Trophoblast cell (in vitro differentiated cells and primary cell): ENCODE data around the gene MCAT.

Experiments used
- DNase-seq, 2 donors: peaks; one replicate each; pipeline ENCODE4 v3.0.0-alpha.2; 2016
- H2AFZ ChIP-seq: 2 replicates; pipeline ENCODE4 v1.6.1; 2013; ENCODE audit warnings: low read length, moderate library complexity, mild to moderate bottlenecking; ENCODE audit not compliant: insufficient read depth, poor library complexity
- H2AK5ac ChIP-seq: 2 replicates; pipeline ENCODE4 v1.6.1; 2013; ENCODE audit warnings: mild to moderate bottlenecking, low read length
- H2BK120ac ChIP-seq: 2 replicates; pipeline ENCODE4 v1.6.1; 2013; ENCODE audit warnings: low read length, mild to moderate bottlenecking, moderate library complexity; ENCODE audit not compliant: insufficient read depth, poor library complexity
- H2BK12ac ChIP-seq: 2 replicates; pipeline ENCODE4 v1.6.1; 2013; ENCODE audit warnings: mild to moderate bottlenecking, low read length, moderate library complexity
- H2BK5ac ChIP-seq: 2 replicates; pipeline ENCODE4 v1.6.1; 2013; ENCODE audit warnings: low read length, low read depth, moderate library complexity, mild to moderate bottlenecking; ENCODE audit not compliant: poor library complexity
- H3K14ac ChIP-seq: 2 replicates; pipeline ENCODE4 v1.6.1; 2013; ENCODE audit warnings: mild to moderate bottlenecking, low read length
- H3K18ac ChIP-seq: 2 replicates; pipeline ENCODE4 v1.6.1; 2013; ENCODE audit warnings: mild to moderate bottlenecking, low read length
- H3K23ac ChIP-seq: 2 replicates; pipeline ENCODE4 v1.6.1; 2013; ENCODE audit warnings: low read length
- H3K27ac ChIP-seq: 2 replicates; pipeline ENCODE4 v1.5.1; 2013; ENCODE audit warnings: low read depth, mild to moderate bottlenecking, inconsistent platforms, low read length, moderate library complexity
- H3K27me3 ChIP-seq: 2 replicates; pipeline ENCODE4 v1.6.1; 2013; ENCODE audit warnings: inconsistent platforms, mild to moderate bottlenecking, low read length, moderate library complexity; ENCODE audit not compliant: insufficient read depth
- H3K36me3 ChIP-seq, 2 experiments: 1 replicate in 1 of 2; 2 replicates in 1 of 2; pipeline ENCODE4 v1.6.1; 2013; ENCODE audit warnings: low read length in 2 of 2, mild to moderate bottlenecking in 2 of 2, moderate library complexity in 1 of 2; ENCODE audit not compliant: insufficient read depth in 2 of 2, control insufficient read depth in 1 of 2
- H3K4ac ChIP-seq: 2 replicates; pipeline ENCODE4 v1.6.1; 2013; ENCODE audit warnings: low read depth, mild to moderate bottlenecking, low read length, moderate library complexity
- H3K4me1 ChIP-seq, 2 experiments: 1 replicate in 1 of 2; 2 replicates in 1 of 2; pipeline ENCODE4 v1.6.1; 2013; ENCODE audit warnings: low read length in 2 of 2, mild to moderate bottlenecking in 2 of 2, moderate library complexity in 1 of 2; ENCODE audit not compliant: insufficient read depth in 2 of 2, control insufficient read depth in 1 of 2
- H3K4me2 ChIP-seq: 2 replicates; pipeline ENCODE4 v1.6.1; 2013; ENCODE audit warnings: inconsistent platforms, mild to moderate bottlenecking, low read length, moderate library complexity
- H3K4me3 ChIP-seq: 2 replicates; pipeline ENCODE4 v1.5.1; 2013; ENCODE audit warnings: mild to moderate bottlenecking, low read depth, low read length, inconsistent platforms
- H3K79me1 ChIP-seq: one replicate; pipeline ENCODE4 v1.6.1; 2013; ENCODE audit warnings: low read length
- H3K79me2 ChIP-seq: 2 replicates; pipeline ENCODE4 v1.6.1; 2013; ENCODE audit warnings: low read length, mild to moderate bottlenecking; ENCODE audit not compliant: control insufficient read depth, insufficient read depth, poor library complexity
- H3K9ac ChIP-seq: 2 replicates; pipeline ENCODE4 v1.6.1; 2013; ENCODE audit warnings: mild to moderate bottlenecking, low read length
- H3K9me3 ChIP-seq: 2 replicates; pipeline ENCODE4 v1.6.1; 2013; ENCODE audit warnings: low read depth, mild to moderate bottlenecking, control low read depth, inconsistent platforms, low read length; ENCODE audit not compliant: insufficient read depth
- H4K12ac ChIP-seq: 2 replicates; pipeline ENCODE4 v1.6.1; 2013; ENCODE audit warnings: low read depth, mild to moderate bottlenecking, low read length, moderate library complexity
- H4K8ac ChIP-seq: 2 replicates; pipeline ENCODE4 v1.6.1; 2013; ENCODE audit warnings: low read depth, mild to moderate bottlenecking, low read length, moderate library complexity
- H4K91ac ChIP-seq: one replicate; pipeline ENCODE4 v1.6.1; 2013; ENCODE audit warnings: low read depth, mild to moderate bottlenecking, low read length, moderate library complexity
- WGBS: extraction: QIAGEN DNeasy Blood & Tissue Kit; methylation state at CpG from one replicate; pipeline ENCODE4 v1.1.7; 2013; ENCODE audit warnings: missing lambda C conversion rate; ENCODE audit not compliant: insufficient read length, insufficient coverage; ENCODE audit errors: extremely low coverage; 5-methylcytosine and 5-hydroxymethylcytosine counted together

MCAT gene

GRCh38 chr22:43152003-43152356, 8.8 kb upstream of the MCAT start:
- Histone ChIP-seq H3K79me1 (no peaks in the 10 kb centered on the region), H2BK5ac (no peak overlapping the region)
- no CpG with 5 or more reads among the region's 18 CpGs for WGBS

GRCh38 chr22:43151251-43152002, 8.2 kb upstream of the MCAT start, which contains the start of gene TSPO:
Gene TSPO, plus strand, starts transcription at chr22:43151559. Its CDS starts 7,680 bp downstream, at chr22:43159239.
- peak within 1 kb of the TSS; percentile 37 for H2BK120ac ChIP-seq
- H3K23ac ChIP-seq, result no peak within 1 kb of the TSS
- no CpG with 5 or more reads among the region's 75 CpGs for WGBS
- H3K4me2 ChIP-seq, result peak within 1 kb of the TSS; percentile 83
- peak within 1 kb of the TSS; percentile 8 for H3K4ac ChIP-seq
- H3K4me1 ChIP-seq, result peaks cover 12 to 17% of the 10 kb centered on the region in 2 experiments
- H3K27ac ChIP-seq, result no peak within 1 kb of the TSS
- H2BK12ac ChIP-seq, result no peak within 1 kb of the TSS
- DNase-seq, result peak in 1 of 2 donors; percentile 52
- H3K9me3 ChIP-seq, result no peaks in the 10 kb centered on the region
- H3K27me3 ChIP-seq, result no peaks in the 10 kb centered on the region
- peak within 1 kb of the TSS; percentile 38 for H4K91ac ChIP-seq
- no peaks in the 10 kb centered on the region for H3K79me2 ChIP-seq
- H2AK5ac ChIP-seq, result peak within 1 kb of the TSS; percentile 20
- peak within 1 kb of the TSS; percentile 66 for H3K4me3 ChIP-seq
- H3K36me3 ChIP-seq, result no peaks in the 10 kb centered on the region
- peak within 1 kb of the TSS; percentile 58 for H2AFZ ChIP-seq
- peak within 1 kb of the TSS; percentile 64 for H4K12ac ChIP-seq
- no peak within 1 kb of the TSS for H2BK5ac ChIP-seq
- no peak within 1 kb of the TSS for H3K9ac ChIP-seq
- H4K8ac ChIP-seq, result peak within 1 kb of the TSS; percentile 77
- H3K14ac ChIP-seq, result peak within 1 kb of the TSS; percentile 51
- H3K18ac ChIP-seq, result peak within 1 kb of the TSS; percentile 43
- H3K79me1 ChIP-seq, result no peaks in the 10 kb centered on the region

More at GRCh38 chr22:43152003-43152356, 8.8 kb upstream of the MCAT start:
- H4K12ac ChIP-seq, result no peak overlapping the region
- H3K23ac ChIP-seq, result no peak overlapping the region
- H3K9ac ChIP-seq, result no peak overlapping the region
- H3K9me3 ChIP-seq, result no peaks in the 10 kb centered on the region
- no peaks in the 10 kb centered on the region for H3K27me3 ChIP-seq
- H3K4ac ChIP-seq, result peak overlapping the region; percentile 8
- peak overlapping the region; percentile 77 for H4K8ac ChIP-seq
- peak overlapping the region; percentile 6 for H2BK120ac ChIP-seq
- DNase-seq, result no peak
- H3K4me2 ChIP-seq, result peak overlapping the region; percentile 83
- H3K4me1 ChIP-seq, result peaks cover 12 to 17% of the 10 kb centered on the region in 2 experiments
- H3K27ac ChIP-seq, result no peak overlapping the region
- H2BK12ac ChIP-seq, result no peak overlapping the region
- H2AFZ ChIP-seq, result no peak overlapping the region
- H3K4me3 ChIP-seq, result no peak overlapping the region
- H4K91ac ChIP-seq, result peak overlapping the region; percentile 38
- H3K79me2 ChIP-seq, result no peaks in the 10 kb centered on the region
- peak overlapping the region; percentile 43 for H3K18ac ChIP-seq
- H3K14ac ChIP-seq, result peak overlapping the region; percentile 24
- peak overlapping the region; percentile 20 for H2AK5ac ChIP-seq
- H3K36me3 ChIP-seq, result no peaks in the 10 kb centered on the region

- H3K4ac ChIP-seq, result no peak overlapping the region
- peak overlapping the region; percentile 3 for H2AK5ac ChIP-seq
- no peak overlapping the region for H3K23ac ChIP-seq
- H2BK120ac ChIP-seq, result no peak overlapping the region
- no peak overlapping the region for H2BK12ac ChIP-seq
- no peaks in the 10 kb centered on the region for H3K27me3 ChIP-seq
- no peaks in the 10 kb centered on the region for H3K79me2 ChIP-seq
- no CpG with 5 or more reads among the region's 15 CpGs for WGBS
- no peak overlapping the region for H3K27ac ChIP-seq
- H3K14ac ChIP-seq, result no peak overlapping the region
- H3K9ac ChIP-seq, result no peak overlapping the region
- H4K91ac ChIP-seq, result peak overlapping the region; percentile 11
- peak overlapping the region; percentile 53 for H3K4me2 ChIP-seq
- no peaks in the 10 kb centered on the region for H3K79me1 ChIP-seq
- no peak overlapping the region for H4K8ac ChIP-seq
- no peak overlapping the region for H4K12ac ChIP-seq
- H3K18ac ChIP-seq, result no peak overlapping the region
- DNase-seq, result no peak
- H3K4me3 ChIP-seq, result no peak overlapping the region
- no peaks in the 10 kb centered on the region for H3K9me3 ChIP-seq
- H3K36me3 ChIP-seq, result no peaks in the 10 kb centered on the region
- peaks cover 12 to 17% of the 10 kb centered on the region in 2 experiments for H3K4me1 ChIP-seq
- H2BK5ac ChIP-seq, result no peak overlapping the region
- H2AFZ ChIP-seq, result peak overlapping the region; percentile 58
Observed at GRCh38 chr22:43150731-43151206, 7.6 kb upstream of the MCAT start.

GRCh38 chr22:43148581-43148980, 5.4 kb upstream of the MCAT start:
- Histone ChIP-seq H3K9me3 (no peaks in the 10 kb centered on the region), H2BK120ac (no peak overlapping the region), H2AFZ (no peak overlapping the region), H2AK5ac (no peak overlapping the region), H4K12ac (no peak overlapping the region), H3K79me2 (no peaks in the 10 kb centered on the region), H3K4me3 (no peak overlapping the region), H3K4me1 (peaks cover 14 to 21% of the 10 kb centered on the region in 2 experiments), H4K8ac (no peak overlapping the region), H3K18ac (no peak overlapping the region), H3K4me2 (no peak overlapping the region), H3K14ac (no peak overlapping the region), H2BK5ac (no peak overlapping the region), H3K23ac (no peak overlapping the region), H3K9ac (no peak overlapping the region), H3K4ac (no peak overlapping the region), H3K79me1 (peaks cover 2% of the 10 kb centered on the region), H4K91ac (no peak overlapping the region), H2BK12ac (no peak overlapping the region), H3K27me3 (no peaks in the 10 kb centered on the region), H3K36me3 (no peaks in the 10 kb centered on the region), H3K27ac (no peak overlapping the region)
- WGBS, result no CpG with 5 or more reads among the region's 6 CpGs
- no peak for DNase-seq
